Measurements from ENCODE around the gene CDO1. TPM values are rescaled to one million over a fixed set of nuclear protein-coding genes. Genes with fewer than 3 reads are reported as not detected.
"Not testable (repeated sequence)": the region's sequence is repeated elsewhere in the genome, so short reads cannot be mapped to it uniquely, and the experiment has no call there.

The CDO1 gene
- total and polyA plus RNA-seq, 8 donors: 1.9 to 19.7 (median 5.6) TPM

GRCh38 chr5:115835481-115835880 is 19.0 kb upstream of the CDO1 start:
- no peak for FAIRE-seq
- TF ChIP-seq CTCF (IDR thresholded peaks at IDR 0.05): no peak
- H3K4me1 ChIP-seq: peaks cover 0 to 25% (median 23%) of the 10 kb centered on the region in 3 donors
- WGBS, 2 donors: 92 to 96% methylated on average over 4 of the region's 4 CpGs
- H3K9me3 ChIP-seq: no peaks in the 10 kb centered on the region
- DNase-seq: no peak
- H3K27me3 ChIP-seq: no peaks in the 10 kb centered on the region
- no peak overlapping the region for H3K27ac ChIP-seq
- no peak overlapping the region for H3K4me3 ChIP-seq
- intact Hi-C loops (cut with DNase I): no loop called here
- no peak for ATAC-seq
- peaks cover 0 to 23% (median 0%) of the 10 kb centered on the region in 3 donors for H3K36me3 ChIP-seq

GRCh38 chr5:115831163-115831768 is 14.8 kb upstream of the CDO1 start:
- no peak overlapping the region for H3K27ac ChIP-seq
- H3K4me1 ChIP-seq: no peaks in the 10 kb centered on the region
- H3K27me3 ChIP-seq: no peaks in the 10 kb centered on the region
- intact Hi-C loops (cut with DNase I): no loop called here
- 46 to 53% methylated on average over 2 of the region's 2 CpGs for WGBS, 2 donors
- H3K4me3 ChIP-seq: no peak overlapping the region
- DNase-seq (peak in 1 of 6 donors; percentile 27), FAIRE-seq (peak; percentile 80), ATAC-seq (peak; percentile 70 to 92 (median 86))
- TF ChIP-seq CTCF (IDR thresholded peaks at IDR 0.05): peak; percentile 49 to 74 (median 65)
- H3K9me3 ChIP-seq: no peaks in the 10 kb centered on the region
- H3K36me3 ChIP-seq: peaks cover 0 to 17% (median 0%) of the 10 kb centered on the region in 3 donors

- ATAC-seq: no peak
- 90 to 94% methylated on average over 5 of the region's 5 CpGs for WGBS, 2 donors
- intact Hi-C loops (cut with DNase I): loop anchor here in 1 of 3 donors (10.0 kb wide), 1 partner anchor 185 kb away; no protein-coding TSS in a partner anchor
Measured at GRCh38 chr5:115829913-115830312, 13.5 kb upstream of the CDO1 start.

GRCh38 chr5:115825948-115826347 is 9.5 kb upstream of the CDO1 start:
- Histone ChIP-seq H3K27me3 (no peaks in the 10 kb centered on the region), H3K9me3 (no peaks in the 10 kb centered on the region), H3K27ac (no peak overlapping the region), H3K36me3 (no peaks in the 10 kb centered on the region), H3K4me1 (no peaks in the 10 kb centered on the region), H3K4me3 (no peak overlapping the region)
- TF ChIP-seq CTCF (IDR thresholded peaks at IDR 0.05): no peak
- no peak for ATAC-seq
- FAIRE-seq: no peak
- DNase-seq: no peak
- intact Hi-C loops (cut with DNase I): loop anchor here in 1 of 3 donors (10.0 kb wide), 1 partner anchor 181 kb away; no protein-coding TSS in a partner anchor
- WGBS, 2 donors: 96 to 100% methylated on average over 4 of the region's 4 CpGs

More at GRCh38 chr5:115829913-115830312, 13.5 kb upstream of the CDO1 start:
- no peaks in the 10 kb centered on the region for H3K27me3 ChIP-seq
- H3K4me3 ChIP-seq: no peak overlapping the region
- no peak for FAIRE-seq
- H3K9me3 ChIP-seq: no peaks in the 10 kb centered on the region
- no peak for TF ChIP-seq CTCF (IDR thresholded peaks at IDR 0.05)
- no peaks in the 10 kb centered on the region for H3K4me1 ChIP-seq
- H3K27ac ChIP-seq: no peak overlapping the region
- no peak for DNase-seq
- H3K36me3 ChIP-seq: peaks cover 0 to 13% (median 0%) of the 10 kb centered on the region in 3 donors

GRCh38 chr5:115824983-115825382 is 8.5 kb upstream of the CDO1 start:
- H3K4me1 ChIP-seq, H3K27me3 ChIP-seq, FAIRE-seq, H3K9me3 ChIP-seq, H3K36me3 ChIP-seq, H3K4me3 ChIP-seq, ATAC-seq, H3K27ac ChIP-seq, DNase-seq: not testable (repeated sequence)
- 86 to 94% methylated on average over 1 of the region's 1 CpG for WGBS, 2 donors
- intact Hi-C loops (cut with DNase I): loop anchor here in 1 of 3 donors (10.0 kb wide), 1 partner anchor 180 kb away; no protein-coding TSS in a partner anchor
